ENCODE results near the gene UCK1.

The UCK1 gene

GRCh38 chr9:131530920-131531832, at the start of gene UCK1:
UCK1 (minus strand) TSS chr9:131531263; CDS start chr9:131531174, 89 bp downstream.
- peak; percentile 88 for DNase-seq (ENCODE audit: low read depth)
- H3K4me3 ChIP-seq (ENCODE audit: low read depth, low read length): peak within 1 kb of the TSS; percentile 86
- no peak for TF ChIP-seq CTCF (IDR thresholded peaks at IDR 0.05; ENCODE audit: insufficient read depth, low read depth, low read length, missing control alignments)

- DNase-seq (ENCODE audit: low read depth): no peak
- no peak overlapping the region for H3K4me3 ChIP-seq (ENCODE audit: low read depth, low read length)
- no peak for TF ChIP-seq CTCF (IDR thresholded peaks at IDR 0.05; ENCODE audit: insufficient read depth, low read depth, low read length, missing control alignments)
These were observed 49.3 kb upstream of the UCK1 start for GRCh38 chr9:131580358-131580757.

GRCh38 chr9:131579789-131580211, 48.7 kb upstream of the UCK1 start:
- H3K4me3 ChIP-seq (ENCODE audit: low read depth, low read length): no peak overlapping the region
- no peak for DNase-seq (ENCODE audit: low read depth)
- no peak for TF ChIP-seq CTCF (IDR thresholded peaks at IDR 0.05; ENCODE audit: insufficient read depth, low read depth, low read length, missing control alignments)

- TF ChIP-seq CTCF (IDR thresholded peaks at IDR 0.05; ENCODE audit: insufficient read depth, low read depth, low read length, missing control alignments): no peak
- peak; percentile 67 for DNase-seq (ENCODE audit: low read depth)
- no peak overlapping the region for H3K4me3 ChIP-seq (ENCODE audit: low read depth, low read length)
These were observed 47.9 kb upstream of the UCK1 start for GRCh38 chr9:131578731-131579504.

DNA sequence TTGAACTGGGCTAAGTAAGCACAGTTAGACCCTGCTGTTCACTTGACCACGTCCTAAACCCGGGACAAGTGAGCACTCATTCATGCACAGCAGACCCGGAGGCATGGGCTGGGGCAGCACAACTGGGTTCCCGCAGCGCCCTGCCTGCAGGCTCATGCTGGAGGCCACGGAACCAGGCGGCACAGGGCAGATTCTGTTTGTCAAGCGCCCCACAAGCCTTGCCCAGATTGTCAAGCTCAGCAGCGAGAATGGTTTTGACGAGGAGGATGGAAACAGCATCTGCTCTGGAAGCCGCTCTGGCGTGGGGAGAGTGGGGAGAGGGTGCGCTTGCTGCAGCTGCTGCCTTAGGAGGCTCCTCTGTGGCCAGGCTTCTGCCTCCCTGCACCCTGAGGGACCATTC, 47.0 kb upstream of the UCK1 start:
- TF ChIP-seq CTCF (IDR thresholded peaks at IDR 0.05; ENCODE audit: insufficient read depth, low read depth, low read length, missing control alignments): no peak
- no peak overlapping the region for H3K4me3 ChIP-seq (ENCODE audit: low read depth, low read length)
- no peak for DNase-seq (ENCODE audit: low read depth)

GRCh38 chr9:131577005-131578000, 46.2 kb upstream of the UCK1 start:
- H3K4me3 ChIP-seq (ENCODE audit: low read depth, low read length): no peak overlapping the region
- no peak for TF ChIP-seq CTCF (IDR thresholded peaks at IDR 0.05; ENCODE audit: insufficient read depth, low read depth, low read length, missing control alignments)
- no peak for DNase-seq (ENCODE audit: low read depth)

All from GM12865 (cell line).